GM23248 (cell line): Measurements from ENCODE around the gene E2F3. TPM values are rescaled to one million over a fixed set of nuclear protein-coding genes. Genes with fewer than 3 reads are reported as not detected.

Experiments used
- DNase-seq: peaks from one replicate; pipeline ENCODE4 v3.0.0-alpha.2; 2015
- H2AFZ ChIP-seq: fragments of 200-600 bp; sonication (generic); 2 replicates; pipeline ENCODE4 v1.6.1; 2016; ENCODE audit warnings: antibody characterized with exemption
- H3F3A ChIP-seq: fragments of 200-600 bp; sonication (generic); 2 replicates; pipeline ENCODE4 v1.6.1; 2016; ENCODE audit warnings: mild to moderate bottlenecking, antibody characterized with exemption, mixed run types; ENCODE audit not compliant: insufficient read depth
- H3K27ac ChIP-seq: fragments of 200-600 bp; sonication (generic); 2 replicates; pipeline ENCODE4 v1.5.1; 2016; ENCODE audit warnings: mild to moderate bottlenecking
- H3K27me3 ChIP-seq: fragments of 200-600 bp; sonication (generic); replicated peaks from 2 replicates; pipeline ENCODE4 v1.6.1; 2016; ENCODE audit warnings: mild to moderate bottlenecking; ENCODE audit not compliant: insufficient read depth
- H3K36me3 ChIP-seq: fragments of 200-600 bp; sonication (generic); 2 replicates; pipeline ENCODE4 v1.6.1; 2016; ENCODE audit warnings: low read depth, mild to moderate bottlenecking
- H3K4me1 ChIP-seq: fragments of 200-600 bp; sonication (generic); 2 replicates; pipeline ENCODE4 v1.6.1; 2016; ENCODE audit warnings: mild to moderate bottlenecking; ENCODE audit not compliant: insufficient read depth
- H3K4me2 ChIP-seq: fragments of 200-600 bp; sonication (generic); one replicate; pipeline ENCODE4 v1.6.1; 2016; ENCODE audit warnings: mild to moderate bottlenecking; ENCODE audit not compliant: unreplicated experiment
- H3K4me3 ChIP-seq: fragments of 200-600 bp; sonication (generic); 2 replicates; pipeline ENCODE4 v1.5.1; 2016; ENCODE audit warnings: mild to moderate bottlenecking
- H3K79me2 ChIP-seq: fragments of 200-600 bp; sonication (generic); 2 replicates; pipeline ENCODE4 v1.6.1; 2016; ENCODE audit warnings: mild to moderate bottlenecking; ENCODE audit not compliant: insufficient read depth
- H3K9ac ChIP-seq: fragments of 200-600 bp; sonication (generic); 2 replicates; pipeline ENCODE4 v1.6.1; 2016; ENCODE audit warnings: mild to moderate bottlenecking
- H3K9me2 ChIP-seq: fragments of 200-600 bp; sonication (generic); 2 replicates; pipeline ENCODE4 v1.6.1; 2016; ENCODE audit warnings: mixed run types, mild to moderate bottlenecking, moderate library complexity; ENCODE audit not compliant: insufficient read depth
- H3K9me3 ChIP-seq: fragments of 200-600 bp; sonication (generic); one replicate; pipeline ENCODE4 v1.6.1; 2017; ENCODE audit warnings: low read depth
- H4K20me1 ChIP-seq: fragments of 200-600 bp; sonication (generic); 2 replicates; pipeline ENCODE4 v1.6.0; 2016; ENCODE audit not compliant: insufficient read depth
- EZH2 ChIP-seq: fragments of 200-600 bp; sonication (generic); IDR thresholded peaks from 2 replicates; pipeline ENCODE4 v1.6.1; 2018; ENCODE audit warnings: antibody characterized with exemption, mild to moderate bottlenecking; ENCODE audit not compliant: insufficient read depth, poor library complexity, severe bottlenecking
- EZH2phosphoT487 ChIP-seq: fragments of 200-600 bp; sonication (generic); IDR thresholded peaks from 2 replicates; pipeline ENCODE4 v1.6.1; 2018; ENCODE audit warnings: antibody characterized with exemption, moderate library complexity, mild to moderate bottlenecking, low read depth; ENCODE audit not compliant: insufficient read depth
- WGBS, 2 experiments: methylation state at CpG; one replicate each; pipeline ENCODE4 v1.1.6; 2015 to 2017; ENCODE audit warnings: low lambda C conversion rate in 2 of 2, low coverage in 1 of 2; ENCODE audit errors: missing lambda C conversion rate in 2 of 2; 5-methylcytosine and 5-hydroxymethylcytosine counted together
- in situ Hi-C: fragments of 300-500 bp; cut with MboI; formaldehyde crosslinking; loops from 2 replicates; pipeline ENCODE4 v1.15.0; 2020
- polyA plus RNA-seq: library from polyadenylated mRNA; unstranded; fragments of >200 nt; fragmentation: Nextera tagmentation; extraction: Ambion mirVana; gene quantifications from 2 replicates; pipeline ENCODE4 v1.2.1, GENCODE V29; 2016
- total RNA-seq: library from RNA; depleted of rRNA; stranded (reverse); fragments of >200 nt; shearing (Covaris generic); gene quantifications from 2 replicates; pipeline ENCODE4 v1.2.3, GENCODE V29; 2014

The E2F3 gene
- total and polyA plus RNA-seq, 2 experiments from 2014 or later = 4.1 to 7.0 TPM

GRCh38 chr6:20366082-20366830 is 35.4 kb upstream of the E2F3 start:
- DNase-seq = no peak
- Histone ChIP-seq H3K27me3 (no peaks in the 10 kb centered on the region; the same call in 1 of the 2 replicates), H2AFZ (no peak overlapping the region), H4K20me1 (no peaks in the 10 kb centered on the region), H3K9me3 (no peaks in the 10 kb centered on the region), H3K9ac (no peak overlapping the region), H3F3A (no peaks in the 10 kb centered on the region), H3K27ac (no peak overlapping the region), H3K4me1 (no peaks in the 10 kb centered on the region), H3K4me3 (no peak overlapping the region), H3K36me3 (no peaks in the 10 kb centered on the region), H3K4me2 (no peak overlapping the region), H3K9me2 (no peaks in the 10 kb centered on the region), H3K79me2 (no peaks in the 10 kb centered on the region)
- in situ Hi-C loops = no loop called here
- 31 to 34% methylated on average over 6 to 7 of the region's 7 CpGs for WGBS, 2 experiments
- TF ChIP-seq EZH2phosphoT487 = no peak
- no peak for TF ChIP-seq EZH2

- H3K4me2 ChIP-seq = no peak overlapping the region
- H3K27me3 ChIP-seq = no peaks in the 10 kb centered on the region; the same call in 1 of the 2 replicates
- peak; percentile 26 for DNase-seq
- no peak overlapping the region for H3K4me3 ChIP-seq
- no peaks in the 10 kb centered on the region for H3K36me3 ChIP-seq
- H3F3A ChIP-seq = no peaks in the 10 kb centered on the region
- no peaks in the 10 kb centered on the region for H3K9me2 ChIP-seq
- H2AFZ ChIP-seq = no peak overlapping the region
- no peak overlapping the region for H3K9ac ChIP-seq
- WGBS, 2 experiments = 73 to 76% methylated on average over 1 of the region's 1 CpG
- TF ChIP-seq EZH2phosphoT487 (no peak), EZH2 (no peak)
- no peaks in the 10 kb centered on the region for H4K20me1 ChIP-seq
- in situ Hi-C loops = no loop called here
- H3K79me2 ChIP-seq = no peaks in the 10 kb centered on the region
- no peak overlapping the region for H3K27ac ChIP-seq
- H3K4me1 ChIP-seq = no peaks in the 10 kb centered on the region
- H3K9me3 ChIP-seq = no peaks in the 10 kb centered on the region
Measured at GRCh38 chr6:20367743-20368485, 33.8 kb upstream of the E2F3 start.

- 49 to 56% methylated on average over 2 of the region's 2 CpGs for WGBS, 2 experiments
Measured at GRCh38 chr6:20370393-20370792, 31.3 kb upstream of the E2F3 start.

GRCh38 chr6:20370801-20371200 is 30.9 kb upstream of the E2F3 start:
- no peaks in the 10 kb centered on the region for H3K79me2 ChIP-seq
- DNase-seq = no peak
- H3K27me3 ChIP-seq = peaks cover 12% of the 10 kb centered on the region
- no peak overlapping the region for H3K9ac ChIP-seq
- no peak overlapping the region for H3K27ac ChIP-seq
- in situ Hi-C loops = no loop called here
- H3K9me3 ChIP-seq = no peaks in the 10 kb centered on the region
- H3K4me1 ChIP-seq = no peaks in the 10 kb centered on the region
- H3K36me3 ChIP-seq = no peaks in the 10 kb centered on the region
- TF ChIP-seq EZH2phosphoT487 (no peak), EZH2 (no peak)
- H4K20me1 ChIP-seq = no peaks in the 10 kb centered on the region
- no peak overlapping the region for H2AFZ ChIP-seq
- H3F3A ChIP-seq = no peaks in the 10 kb centered on the region
- no peak overlapping the region for H3K4me2 ChIP-seq
- no peaks in the 10 kb centered on the region for H3K9me2 ChIP-seq
- 73 to 75% methylated on average over 4 of the region's 4 CpGs for WGBS, 2 experiments
- H3K4me3 ChIP-seq = no peak overlapping the region

More at GRCh38 chr6:20370393-20370792, 31.3 kb upstream of the E2F3 start:
- no peaks in the 10 kb centered on the region for H3F3A ChIP-seq
- H3K4me3 ChIP-seq = no peak overlapping the region
- no peaks in the 10 kb centered on the region for H3K9me2 ChIP-seq
- no peak overlapping the region for H2AFZ ChIP-seq
- no peak overlapping the region for H3K4me2 ChIP-seq
- no peaks in the 10 kb centered on the region for H3K79me2 ChIP-seq
- no peaks in the 10 kb centered on the region for H3K9me3 ChIP-seq
- no peaks in the 10 kb centered on the region for H4K20me1 ChIP-seq
- in situ Hi-C loops = no loop called here
- H3K27ac ChIP-seq = no peak overlapping the region
- no peak for TF ChIP-seq EZH2phosphoT487
- no peak for TF ChIP-seq EZH2
- H3K4me1 ChIP-seq = no peaks in the 10 kb centered on the region
- H3K27me3 ChIP-seq = peaks cover 12% of the 10 kb centered on the region
- H3K36me3 ChIP-seq = no peaks in the 10 kb centered on the region
- DNase-seq = no peak
- H3K9ac ChIP-seq = no peak overlapping the region
